ENCODE measurements around the gene SORBS2. TPM values are rescaled to one million over a fixed set of nuclear protein-coding genes. Genes with fewer than 3 reads are reported as not detected.

The SORBS2 gene
- total RNA-seq, 4 donors from 2014 or later: 21.5 to 103 (median 64.8) TPM

DNA sequence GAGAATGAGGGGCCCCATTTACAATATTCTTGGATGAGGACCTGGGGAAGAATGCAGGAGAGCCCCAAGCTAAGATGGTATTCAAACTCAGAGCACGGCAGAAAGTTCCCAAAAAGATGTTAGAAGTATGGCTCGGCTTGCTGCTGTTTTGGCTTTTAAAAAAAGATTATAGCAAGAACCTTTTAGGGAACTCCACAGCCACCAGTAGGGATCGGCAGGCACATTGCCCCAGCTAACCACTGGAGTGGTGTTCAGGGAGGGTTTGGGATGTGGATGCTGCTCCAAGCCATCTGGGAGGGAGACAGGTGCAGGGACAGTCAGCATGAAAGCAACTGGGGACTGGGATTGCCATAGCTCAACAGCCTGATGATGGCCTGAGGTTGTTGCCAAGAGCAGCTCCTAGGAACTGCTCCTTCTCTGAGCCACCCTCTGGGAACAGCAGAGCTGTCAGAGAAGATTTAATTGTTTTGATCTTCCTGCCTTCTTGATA, 63.0 kb downstream of the SORBS2 start:
- TF ChIP-seq, protein P1, sequence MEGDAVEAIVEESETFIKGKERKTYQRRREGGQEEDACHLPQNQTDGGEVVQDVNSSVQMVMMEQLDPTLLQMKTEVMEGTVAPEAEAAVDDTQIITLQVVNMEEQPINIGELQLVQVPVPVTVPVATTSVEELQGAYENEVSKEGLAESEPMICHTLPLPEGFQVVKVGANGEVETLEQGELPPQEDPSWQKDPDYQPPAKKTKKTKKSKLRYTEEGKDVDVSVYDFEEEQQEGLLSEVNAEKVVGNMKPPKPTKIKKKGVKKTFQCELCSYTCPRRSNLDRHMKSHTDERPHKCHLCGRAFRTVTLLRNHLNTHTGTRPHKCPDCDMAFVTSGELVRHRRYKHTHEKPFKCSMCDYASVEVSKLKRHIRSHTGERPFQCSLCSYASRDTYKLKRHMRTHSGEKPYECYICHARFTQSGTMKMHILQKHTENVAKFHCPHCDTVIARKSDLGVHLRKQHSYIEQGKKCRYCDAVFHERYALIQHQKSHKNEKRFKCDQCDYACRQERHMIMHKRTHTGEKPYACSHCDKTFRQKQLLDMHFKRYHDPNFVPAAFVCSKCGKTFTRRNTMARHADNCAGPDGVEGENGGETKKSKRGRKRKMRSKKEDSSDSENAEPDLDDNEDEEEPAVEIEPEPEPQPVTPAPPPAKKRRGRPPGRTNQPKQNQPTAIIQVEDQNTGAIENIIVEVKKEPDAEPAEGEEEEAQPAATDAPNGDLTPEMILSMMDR (IDR thresholded peaks at IDR 0.05): no peak
- DNase-seq (ENCODE audit: low spot score): no peak
- ATAC-seq (ENCODE audit: low FRiP score): no peak

DNA sequence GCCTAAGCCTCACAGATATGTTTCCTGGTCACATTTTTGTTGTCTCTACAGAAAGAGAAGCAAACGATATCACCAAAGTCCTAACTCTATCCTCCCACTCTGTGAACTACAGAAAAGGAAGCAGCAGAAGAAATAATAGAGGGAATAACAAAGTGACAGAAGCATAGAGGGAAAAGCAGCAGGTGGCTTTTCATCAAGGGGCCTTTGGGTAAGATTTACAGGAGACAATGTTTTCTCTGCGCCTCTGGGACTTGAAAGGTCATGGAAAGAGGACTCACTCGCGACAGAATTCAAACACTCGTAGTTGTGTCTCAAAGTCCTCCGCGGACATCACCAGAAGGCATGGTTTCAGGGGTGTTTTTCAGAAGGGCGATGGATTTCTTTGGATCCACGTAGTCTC, 66.1 kb downstream of the SORBS2 start:
- ATAC-seq (ENCODE audit: low FRiP score) (no peak), DNase-seq (ENCODE audit: low spot score) (no peak)
- TF ChIP-seq, protein P1 (IDR thresholded peaks at IDR 0.05): no peak

DNA sequence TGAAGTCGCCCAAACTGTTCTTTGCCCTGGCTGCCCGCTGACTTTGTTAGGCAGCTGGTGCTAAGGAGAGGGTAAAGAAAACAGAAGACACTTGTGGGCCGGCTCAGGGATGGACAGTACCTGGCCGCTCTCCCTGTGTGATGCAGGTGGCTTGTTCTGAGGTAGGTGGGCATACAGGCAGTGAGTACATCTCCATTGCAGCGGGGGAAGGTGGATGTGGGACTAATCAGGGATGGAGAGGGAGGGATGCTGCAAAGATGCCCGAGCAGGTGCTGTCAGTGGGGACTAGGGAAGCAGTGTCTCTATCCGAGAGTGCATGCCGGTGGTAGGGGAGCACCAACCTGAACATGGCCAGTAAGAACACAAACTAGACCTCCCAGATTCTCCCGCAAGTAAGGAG, 67.0 kb downstream of the SORBS2 start:
- ATAC-seq (ENCODE audit: low FRiP score): no peak
- DNase-seq (ENCODE audit: low spot score): no peak
- TF ChIP-seq, protein P1 (IDR thresholded peaks at IDR 0.05): no peak

DNA sequence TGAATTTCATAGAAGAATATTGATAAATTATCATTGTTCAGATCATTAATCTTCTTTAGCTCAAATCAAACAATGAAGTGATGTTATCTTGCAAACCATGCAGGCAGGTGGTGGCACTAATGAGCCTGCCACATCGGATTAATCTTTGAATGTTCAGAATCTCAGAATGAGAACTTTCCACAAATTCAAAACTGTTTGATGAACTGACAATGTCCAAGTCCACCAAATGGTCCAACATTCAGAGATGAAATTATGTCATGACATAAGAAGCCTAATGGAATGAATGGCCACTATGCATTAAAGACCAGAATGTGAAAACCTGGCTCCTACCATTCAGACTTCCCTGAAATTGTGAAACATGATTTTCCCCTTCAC, 67.5 kb downstream of the SORBS2 start:
- ATAC-seq (ENCODE audit: low FRiP score) (no peak), DNase-seq (ENCODE audit: low spot score) (no peak)
- TF ChIP-seq, protein P1 (IDR thresholded peaks at IDR 0.05): no peak

DNA sequence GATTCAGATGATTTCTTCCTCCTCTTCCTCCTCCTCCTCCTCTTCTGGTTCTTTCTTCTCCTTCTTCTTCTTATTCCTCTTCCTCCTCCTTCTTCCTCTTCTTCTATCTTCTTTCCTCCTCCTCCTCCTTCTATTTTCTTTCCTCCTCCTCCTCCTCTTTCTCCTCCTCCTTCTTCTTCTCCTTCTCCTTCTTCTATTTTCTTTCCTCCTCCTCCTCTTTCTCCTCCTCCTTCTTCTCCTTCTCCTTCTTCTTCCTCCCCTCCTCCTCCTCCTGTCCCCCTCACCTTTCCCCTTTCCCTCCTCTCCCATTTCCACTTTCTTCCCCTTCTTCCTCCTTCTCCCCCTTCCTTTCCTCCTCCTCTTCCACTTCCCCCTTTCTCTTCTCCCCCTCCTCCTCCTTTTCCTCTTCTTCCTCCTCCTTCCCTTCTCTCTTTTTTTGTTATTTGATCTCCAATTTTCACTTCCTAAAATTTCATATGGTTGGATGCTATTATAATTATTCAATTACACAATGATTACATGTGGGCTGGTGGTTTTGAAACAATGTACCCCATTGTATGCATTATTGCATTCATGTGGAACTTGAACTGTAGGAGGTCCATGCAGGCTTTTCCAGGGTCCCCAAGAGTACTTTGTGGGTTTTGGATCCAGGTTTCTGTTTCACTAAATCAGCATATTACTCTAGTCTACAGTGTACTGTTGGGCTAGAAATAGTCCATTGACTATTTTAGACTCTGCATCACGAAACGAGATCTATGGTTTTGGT, 68.1 kb downstream of the SORBS2 start:
- no peak for ATAC-seq (ENCODE audit: low FRiP score)
- TF ChIP-seq, protein P1 (IDR thresholded peaks at IDR 0.05): no peak
- no peak for DNase-seq (ENCODE audit: low spot score)

DNA sequence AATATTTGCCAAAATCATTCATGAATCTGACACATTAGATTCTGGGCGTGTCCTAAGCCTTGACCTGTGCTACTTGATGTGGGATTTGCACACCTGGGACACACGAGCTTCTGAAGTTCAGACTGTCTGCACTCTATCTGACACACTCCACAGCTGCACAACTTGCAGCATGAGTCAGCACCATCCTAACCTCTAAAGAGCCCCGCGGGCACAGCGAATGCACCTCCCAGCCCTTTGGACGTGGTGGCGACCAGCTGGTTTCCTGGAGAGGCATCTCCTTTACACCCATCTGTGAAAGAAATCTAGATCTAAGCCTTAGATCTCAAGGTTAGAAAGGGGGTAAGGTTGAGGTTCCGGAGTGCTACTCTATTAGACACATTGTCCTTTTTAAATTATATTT, 69.2 kb downstream of the SORBS2 start:
- ATAC-seq (ENCODE audit: low FRiP score): no peak
- no peak for DNase-seq (ENCODE audit: low spot score)
- TF ChIP-seq, protein P1 (IDR thresholded peaks at IDR 0.05): no peak

DNA sequence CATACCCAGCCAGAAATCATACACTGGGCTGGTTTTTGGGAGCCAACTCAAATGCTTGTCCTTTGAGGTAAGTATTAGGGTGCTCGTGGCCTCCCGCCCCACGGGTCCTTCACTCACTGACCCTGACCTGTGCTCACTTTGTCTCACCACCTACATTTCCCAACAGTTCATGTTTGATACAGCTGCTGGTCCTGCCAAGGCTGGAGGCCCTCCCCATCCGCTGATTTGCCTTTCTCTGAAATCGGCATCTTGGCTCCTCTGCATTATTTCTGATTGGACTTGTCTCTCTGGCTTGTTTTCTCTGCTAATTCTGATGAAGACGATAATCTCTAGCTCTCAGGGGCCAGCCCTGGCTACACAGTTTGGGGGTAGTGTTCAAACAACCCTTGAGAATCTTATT, 70.2 kb downstream of the SORBS2 start:
- no peak for DNase-seq (ENCODE audit: low spot score)
- no peak for ATAC-seq (ENCODE audit: low FRiP score)
- TF ChIP-seq, protein P1 (IDR thresholded peaks at IDR 0.05): no peak
